Stimulated activated naive CD8-positive, alpha-beta T cell treated with anti-CD3 and anti-CD28 coated beads, Interleukin-15, amount 100 ng/mL, for 72 hours (primary cell): ENCODE results near the gene RNF175.

Source experiments
- ATAC-seq: fragments of 150-1000 bp; cut with Tn5 transposase; 2 replicates; pipeline ENCODE4 v1.10.0; 2021; ENCODE audit warnings: mild to moderate bottlenecking, moderate library complexity
- DNase-seq, 2 donors: peaks; one replicate each; pipeline ENCODE4 v3.0.0; 2021 to 2022
- H3K27ac Mint-ChIP-seq, 2 donors: one replicate each; pipeline ENCODE4 v1.8.0; 2022; ENCODE audit warnings: mild to moderate bottlenecking in 2 of 2, mixed read lengths in 2 of 2, moderate library complexity in 2 of 2
- H3K27me3 Mint-ChIP-seq: one replicate; pipeline ENCODE4 v1.8.0; 2022; ENCODE audit warnings: mixed read lengths
- H3K4me1 Mint-ChIP-seq: one replicate; pipeline ENCODE4 v1.8.0; 2022; ENCODE audit warnings: mild to moderate bottlenecking, mixed read lengths
- H3K4me3 Mint-ChIP-seq, 2 donors: one replicate each; pipeline ENCODE4 v1.8.0; 2022; ENCODE audit warnings: mild to moderate bottlenecking in 2 of 2, mixed read lengths in 2 of 2, moderate library complexity in 1 of 2
- H3K9me3 Mint-ChIP-seq, 2 donors: one replicate each; pipeline ENCODE4 v1.8.0; 2022; ENCODE audit warnings: mixed read lengths in 2 of 2

RNF175 gene

GRCh38 chr4:153771046-153771445 is 11.2 kb upstream of the RNF175 start:
- Mint-ChIP-seq H3K4me1 (peaks cover 5% of the 10 kb centered on the region), H3K9me3 (no peaks in the 10 kb centered on the region), H3K27ac (peak overlapping the region in 1 of 2 donors; percentile 16), H3K27me3 (peaks cover 43% of the 10 kb centered on the region), H3K4me3 (no peak overlapping the region)
- ATAC-seq (no peak), DNase-seq (no peak)

DNA sequence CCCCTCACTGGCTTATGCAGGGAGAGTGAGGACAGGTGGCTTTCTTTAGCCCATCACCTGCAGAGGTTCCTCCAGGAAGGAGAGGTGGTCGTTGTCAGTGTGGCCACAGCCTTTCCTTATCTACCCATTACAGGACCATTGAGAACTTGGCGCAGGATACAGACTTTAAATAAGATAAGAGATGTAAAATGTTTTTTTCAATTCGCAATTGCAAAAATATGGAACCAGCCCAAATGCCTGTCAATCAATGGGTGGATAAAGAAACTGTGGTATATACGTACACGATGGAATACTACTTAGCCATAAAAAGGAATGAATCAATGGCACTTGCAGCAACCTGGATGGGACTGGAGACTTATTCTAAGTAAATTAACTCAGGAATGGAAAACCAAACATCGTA is 6.9 kb upstream of the RNF175 start:
- no peaks in the 10 kb centered on the region for H3K9me3 Mint-ChIP-seq
- DNase-seq (no peak), ATAC-seq (no peak)
- H3K4me3 Mint-ChIP-seq, result no peak overlapping the region
- no peak overlapping the region for H3K27ac Mint-ChIP-seq
- H3K27me3 Mint-ChIP-seq, result peaks cover 51% of the 10 kb centered on the region
- H3K4me1 Mint-ChIP-seq, result peaks cover 10% of the 10 kb centered on the region

GRCh38 chr4:153765894-153766293 is 6.1 kb upstream of the RNF175 start:
- H3K27me3 Mint-ChIP-seq, result peaks cover 51% of the 10 kb centered on the region
- no peak for ATAC-seq

GRCh38 chr4:153764601-153765368 is 5.0 kb upstream of the RNF175 start:
- no peak for ATAC-seq
- DNase-seq, result no peak
- peaks cover 6% of the 10 kb centered on the region for H3K4me1 Mint-ChIP-seq

More at GRCh38 chr4:153765894-153766293, 6.1 kb upstream of the RNF175 start:
- Mint-ChIP-seq H3K4me1 (peaks cover 7% of the 10 kb centered on the region), H3K9me3 (no peaks in the 10 kb centered on the region), H3K4me3 (no peak overlapping the region), H3K27ac (no peak overlapping the region)
- no peak for DNase-seq

DNA sequence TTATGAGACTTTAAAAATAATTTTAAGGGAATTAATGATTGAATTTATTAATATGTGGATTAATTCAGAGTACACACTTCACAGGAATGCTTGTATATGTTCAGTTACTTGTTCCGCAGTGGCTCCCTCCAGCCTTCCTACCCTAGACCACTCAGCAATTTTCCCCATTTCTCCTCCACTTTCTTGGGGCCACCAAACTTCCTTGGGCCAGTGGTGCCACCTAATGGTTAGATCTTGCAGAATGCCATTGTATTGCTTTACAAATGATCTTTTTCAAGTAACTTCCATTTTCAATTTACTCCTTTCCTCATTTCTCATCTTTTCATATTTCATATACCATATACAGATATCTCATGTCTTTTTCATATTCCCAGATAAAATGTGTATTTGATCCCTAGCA is 3.6 kb upstream of the RNF175 start:
- Mint-ChIP-seq H3K9me3 (no peaks in the 10 kb centered on the region), H3K27me3 (peaks cover 71% of the 10 kb centered on the region)

More at GRCh38 chr4:153764601-153765368, 5.0 kb upstream of the RNF175 start:
- Mint-ChIP-seq H3K27ac (no peak overlapping the region), H3K4me3 (no peak overlapping the region), H3K9me3 (no peaks in the 10 kb centered on the region), H3K27me3 (peaks cover 57% of the 10 kb centered on the region)

GRCh38 chr4:153758688-153759406 is 977 bp downstream of the RNF175 start:
- Mint-ChIP-seq H3K27me3 (peaks cover 69% of the 10 kb centered on the region), H3K4me3 (peak overlapping the region; percentile 44 to 51), H3K27ac (no peak overlapping the region)

More for the DNA sequence above, 3.6 kb upstream of the RNF175 start:
- DNase-seq, result no peak
- Mint-ChIP-seq H3K27ac (no peak overlapping the region), H3K4me3 (no peak overlapping the region), H3K4me1 (peaks cover 13% of the 10 kb centered on the region)
- ATAC-seq, result no peak

GRCh38 chr4:153758136-153758535 is 1.7 kb downstream of the RNF175 start:
- DNase-seq (no peak), ATAC-seq (no peak)
- Mint-ChIP-seq H3K4me1 (peaks cover 19% of the 10 kb centered on the region), H3K4me3 (no peak overlapping the region), H3K27ac (no peak overlapping the region), H3K9me3 (no peaks in the 10 kb centered on the region), H3K27me3 (peaks cover 62% of the 10 kb centered on the region)

More at GRCh38 chr4:153758688-153759406, 977 bp downstream of the RNF175 start:
- ATAC-seq (peak; percentile 3), DNase-seq (no peak)
- H3K4me1 Mint-ChIP-seq, result peaks cover 19% of the 10 kb centered on the region
- no peaks in the 10 kb centered on the region for H3K9me3 Mint-ChIP-seq

- no peak overlapping the region for H3K4me3 Mint-ChIP-seq
These were observed 2.4 kb downstream of the RNF175 start for GRCh38 chr4:153757407-153757806.

GRCh38 chr4:153755186-153755585 is 4.6 kb downstream of the RNF175 start:
- Mint-ChIP-seq H3K4me3 (no peak overlapping the region), H3K9me3 (no peaks in the 10 kb centered on the region), H3K4me1 (peaks cover 13% of the 10 kb centered on the region), H3K27ac (no peak overlapping the region), H3K27me3 (peaks cover 34% of the 10 kb centered on the region)
- DNase-seq, result no peak
- ATAC-seq, result no peak

More at GRCh38 chr4:153757407-153757806, 2.4 kb downstream of the RNF175 start:
- Mint-ChIP-seq H3K4me1 (peaks cover 14% of the 10 kb centered on the region), H3K27ac (no peak overlapping the region), H3K27me3 (peaks cover 55% of the 10 kb centered on the region), H3K9me3 (no peaks in the 10 kb centered on the region)
- no peak for DNase-seq
- no peak for ATAC-seq

DNA sequence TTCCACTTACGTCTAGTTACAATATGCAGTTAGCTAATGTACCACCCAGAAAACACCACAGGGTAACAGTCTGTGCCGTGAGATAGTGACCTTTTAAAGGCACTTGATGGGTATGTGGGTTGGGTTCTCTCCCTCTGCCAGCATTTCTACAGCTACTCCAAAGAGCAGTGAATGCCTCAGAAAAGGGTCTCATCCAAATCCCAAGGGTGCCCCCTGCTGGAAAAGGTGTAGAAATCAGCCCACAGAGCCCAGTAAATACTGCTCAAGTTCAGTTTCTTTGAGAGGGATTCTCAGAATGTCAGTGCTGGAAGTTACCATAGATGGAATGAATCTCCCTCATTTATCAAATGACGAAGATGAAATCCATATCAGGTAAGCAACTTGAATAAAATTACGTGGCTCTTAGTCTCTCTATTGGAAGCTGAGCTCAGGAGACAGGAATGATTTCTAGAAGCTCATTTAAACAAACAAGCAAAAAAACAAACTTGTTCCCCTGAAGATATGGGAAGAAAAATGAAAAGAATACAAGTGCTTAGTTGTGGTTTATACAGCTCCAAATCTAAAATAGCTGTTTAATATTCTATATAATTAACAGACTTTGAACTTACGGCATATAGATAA is 9.5 kb downstream of the RNF175 start:
- H3K4me3 Mint-ChIP-seq, result no peak overlapping the region

DNA sequence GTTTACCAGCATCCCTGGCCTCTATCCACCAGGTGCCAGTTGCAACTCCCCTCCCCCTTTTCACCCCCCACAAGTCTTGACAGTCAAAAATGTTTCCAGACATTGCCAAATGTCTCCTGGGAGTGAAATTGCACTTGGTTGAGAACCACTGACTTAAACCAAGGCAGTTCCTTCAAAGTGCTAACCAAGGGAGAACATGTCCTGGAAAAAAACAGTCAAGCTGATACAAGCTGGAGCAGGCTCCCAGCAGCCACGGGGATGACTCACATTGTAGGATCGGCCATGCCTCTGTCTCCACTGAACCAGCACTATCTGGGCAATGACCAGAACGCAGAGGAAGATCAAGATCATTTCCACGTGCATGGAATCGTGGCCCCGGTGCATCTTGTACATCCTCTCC is 11.4 kb downstream of the RNF175 start:
- Mint-ChIP-seq H3K27ac (no peak overlapping the region), H3K4me1 (no peaks in the 10 kb centered on the region), H3K4me3 (no peak overlapping the region), H3K9me3 (no peaks in the 10 kb centered on the region), H3K27me3 (peaks cover 14% of the 10 kb centered on the region)
- ATAC-seq (no peak), DNase-seq (no peak)

More for the DNA sequence above, 9.5 kb downstream of the RNF175 start:
- DNase-seq (peak; percentile 59 to 69), ATAC-seq (peak; percentile 86)
- Mint-ChIP-seq H3K9me3 (no peaks in the 10 kb centered on the region), H3K27ac (no peak overlapping the region), H3K27me3 (peaks cover 11% of the 10 kb centered on the region), H3K4me1 (peaks cover 4% of the 10 kb centered on the region)

DNA sequence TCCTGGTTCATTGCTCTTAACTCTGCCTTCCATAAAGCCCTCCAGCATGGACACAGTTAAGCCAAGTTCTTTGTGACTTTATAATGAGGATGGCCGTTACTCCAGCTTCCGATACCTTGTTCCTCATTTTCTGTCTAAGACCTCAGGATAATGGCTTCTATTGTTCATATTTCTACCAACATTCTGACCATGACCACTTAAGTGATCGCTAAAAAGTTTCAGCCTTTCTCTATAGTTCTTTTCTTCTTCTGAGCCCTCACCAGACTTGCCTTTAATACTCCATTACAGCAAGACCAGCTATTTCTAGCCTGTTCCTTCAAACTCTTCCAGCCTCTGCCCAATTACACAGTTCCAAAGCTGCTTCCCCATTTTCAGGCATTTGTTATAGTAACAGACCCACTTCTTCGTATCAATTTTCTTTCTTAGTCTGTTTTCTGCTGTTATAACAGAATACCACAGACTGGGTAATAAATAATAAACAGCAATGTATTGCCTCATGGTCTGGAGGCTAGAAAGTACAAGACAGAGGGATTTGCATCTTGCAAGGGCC is 12.3 kb downstream of the RNF175 start:
- H3K27ac Mint-ChIP-seq, result no peak overlapping the region
- no peaks in the 10 kb centered on the region for H3K9me3 Mint-ChIP-seq
- no peaks in the 10 kb centered on the region for H3K4me1 Mint-ChIP-seq
- no peak for ATAC-seq
- DNase-seq, result no peak
- H3K4me3 Mint-ChIP-seq, result no peak overlapping the region
- peaks cover 21% of the 10 kb centered on the region for H3K27me3 Mint-ChIP-seq

DNA sequence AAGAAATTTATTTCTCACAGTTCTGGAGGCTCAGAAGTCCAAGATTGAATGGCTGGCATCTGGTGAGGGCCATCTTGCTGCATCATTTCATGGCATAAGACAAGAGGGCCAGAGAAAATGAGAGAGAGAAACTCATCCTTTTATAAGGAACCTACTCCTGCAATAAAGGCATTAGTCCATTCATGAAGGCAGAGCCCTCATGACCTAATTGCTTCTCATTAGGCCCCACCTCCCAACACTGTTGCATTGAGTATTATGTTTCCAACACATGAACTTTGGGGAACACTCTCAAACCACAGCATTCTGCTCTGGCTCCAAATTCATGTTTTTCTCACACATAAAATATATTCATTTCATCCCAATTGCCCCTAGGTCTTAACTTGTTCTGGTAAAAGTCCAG is 14.2 kb downstream of the RNF175 start:
- Mint-ChIP-seq H3K27ac (no peak overlapping the region), H3K9me3 (peaks cover 8 to 9% of the 10 kb centered on the region in 2 donors), H3K4me1 (no peaks in the 10 kb centered on the region), H3K4me3 (no peak overlapping the region), H3K27me3 (peaks cover 28% of the 10 kb centered on the region)
- no peak for ATAC-seq
- DNase-seq, result no peak

DNA sequence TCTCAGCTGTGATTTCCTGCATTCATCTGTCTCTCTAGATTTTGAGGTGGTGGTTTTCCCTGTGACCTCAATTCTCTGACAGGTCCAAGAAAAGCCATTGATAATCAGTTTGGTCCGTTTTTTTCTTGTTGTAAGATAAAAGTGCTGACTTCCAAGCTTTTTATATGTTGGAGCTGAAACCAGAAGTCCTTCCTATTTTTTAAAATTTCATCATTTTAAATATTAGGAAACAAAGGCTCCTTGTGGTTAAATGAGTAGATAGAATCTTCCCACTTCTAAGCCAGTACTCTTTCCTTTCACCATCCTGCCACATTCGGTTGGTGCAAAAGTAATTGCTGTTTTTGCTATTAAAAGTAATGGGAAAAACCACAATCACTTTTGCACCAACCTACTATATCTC is 18.3 kb downstream of the RNF175 start:
- Mint-ChIP-seq H3K27me3 (peaks cover 22% of the 10 kb centered on the region), H3K4me3 (no peak overlapping the region), H3K9me3 (peaks cover 12 to 19% of the 10 kb centered on the region in 2 donors), H3K4me1 (no peaks in the 10 kb centered on the region), H3K27ac (no peak overlapping the region)
- ATAC-seq, result no peak
- DNase-seq, result no peak

DNA sequence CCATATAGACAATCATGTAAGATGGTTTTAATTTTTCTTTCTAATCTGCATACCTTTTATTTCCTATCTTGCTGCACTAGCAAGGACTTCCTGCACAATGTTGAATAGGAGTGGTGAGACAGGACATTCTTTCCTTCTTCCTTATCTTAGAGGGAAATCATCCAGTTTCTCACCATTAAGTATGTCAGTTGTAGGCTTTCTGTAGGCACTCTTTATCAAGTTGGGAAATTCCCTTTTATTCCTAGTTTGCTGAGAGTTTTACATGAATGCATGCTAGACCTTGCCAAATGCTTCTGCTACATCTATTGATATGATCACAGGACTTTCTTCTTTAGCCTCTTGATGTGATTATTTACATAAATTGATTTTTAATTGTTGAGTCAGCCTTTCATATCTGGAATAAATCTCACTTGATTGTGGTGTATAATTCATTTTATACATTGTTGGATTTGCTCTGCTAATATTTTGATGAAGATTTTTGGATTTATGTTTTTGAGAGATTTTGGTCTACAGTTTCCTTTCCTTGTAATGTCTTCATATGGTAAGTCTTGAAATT is 23.8 kb downstream of the RNF175 start:
- DNase-seq, result no peak
- Mint-ChIP-seq H3K27me3 (peaks cover 20% of the 10 kb centered on the region), H3K9me3 (peaks cover 7 to 14% of the 10 kb centered on the region in 2 donors), H3K4me3 (no peak overlapping the region), H3K4me1 (peaks cover 7% of the 10 kb centered on the region), H3K27ac (no peak overlapping the region)
- ATAC-seq, result no peak
